ENCODE measurements around the gene CAPN5.

The CAPN5 gene

DNA sequence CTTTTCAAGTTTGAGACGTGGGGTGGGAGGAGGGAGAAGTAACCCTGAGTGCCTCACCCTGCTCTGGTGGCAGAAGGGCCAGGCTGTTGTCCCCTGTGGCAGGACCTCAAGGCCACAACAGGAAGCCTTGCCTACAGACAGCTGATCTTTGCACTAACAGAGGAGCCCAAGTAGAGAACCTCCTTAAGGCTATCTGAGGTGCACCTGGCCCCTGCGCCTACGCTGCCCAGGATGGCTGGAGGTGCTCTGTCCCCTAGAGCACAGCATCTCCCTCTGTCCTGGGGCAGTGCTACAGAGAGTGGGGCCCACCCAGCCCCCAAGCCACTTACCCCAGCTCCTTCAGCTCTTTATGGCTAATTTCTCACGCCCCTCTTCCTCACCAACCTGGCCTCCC, 88.3 kb downstream of the CAPN5 start:
- no peak for TF ChIP-seq CTCF (IDR thresholded peaks at IDR 0.05; ENCODE audit: extremely low read depth, missing control alignments)
- no peak for DNase-seq (ENCODE audit: low spot score)

DNA sequence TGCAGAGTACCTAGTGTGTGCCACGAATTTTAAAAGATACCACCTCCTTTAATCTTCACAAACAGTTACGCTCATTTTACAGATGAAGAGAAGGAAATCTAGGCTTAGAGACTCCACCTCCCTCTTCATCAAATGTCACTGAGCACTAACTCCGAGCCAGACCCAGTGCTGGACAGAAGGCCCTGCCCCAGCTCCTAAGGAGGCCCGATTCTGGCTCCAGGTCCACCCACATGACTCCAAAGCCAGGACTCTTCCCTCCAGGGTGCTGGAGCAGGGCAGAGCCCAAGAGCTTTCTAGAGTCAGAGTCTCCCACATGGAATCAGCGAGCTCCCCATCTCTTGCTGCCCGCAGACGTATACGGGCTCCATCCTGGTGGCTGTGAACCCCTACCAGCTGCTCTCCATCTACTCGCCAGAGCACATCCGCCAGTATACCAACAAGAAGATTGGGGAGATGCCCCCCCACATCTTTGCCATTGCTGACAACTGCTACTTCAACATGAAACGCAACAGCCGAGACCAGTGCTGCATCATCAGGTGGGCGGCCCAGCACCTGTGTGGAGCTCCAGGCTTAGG, 88.9 kb downstream of the CAPN5 start:
- no peak for TF ChIP-seq CTCF (IDR thresholded peaks at IDR 0.05; ENCODE audit: extremely low read depth, missing control alignments)
- DNase-seq (ENCODE audit: low spot score), result no peak

- no peak for TF ChIP-seq CTCF (IDR thresholded peaks at IDR 0.05; ENCODE audit: extremely low read depth, missing control alignments)
- no peak for DNase-seq (ENCODE audit: low spot score)
Measured at GRCh38 chr11:77156396-77157195, 89.8 kb downstream of the CAPN5 start.

GRCh38 chr11:77158041-77158695, 91.4 kb downstream of the CAPN5 start:
- TF ChIP-seq CTCF (IDR thresholded peaks at IDR 0.05; ENCODE audit: extremely low read depth, missing control alignments), result no peak

DNA sequence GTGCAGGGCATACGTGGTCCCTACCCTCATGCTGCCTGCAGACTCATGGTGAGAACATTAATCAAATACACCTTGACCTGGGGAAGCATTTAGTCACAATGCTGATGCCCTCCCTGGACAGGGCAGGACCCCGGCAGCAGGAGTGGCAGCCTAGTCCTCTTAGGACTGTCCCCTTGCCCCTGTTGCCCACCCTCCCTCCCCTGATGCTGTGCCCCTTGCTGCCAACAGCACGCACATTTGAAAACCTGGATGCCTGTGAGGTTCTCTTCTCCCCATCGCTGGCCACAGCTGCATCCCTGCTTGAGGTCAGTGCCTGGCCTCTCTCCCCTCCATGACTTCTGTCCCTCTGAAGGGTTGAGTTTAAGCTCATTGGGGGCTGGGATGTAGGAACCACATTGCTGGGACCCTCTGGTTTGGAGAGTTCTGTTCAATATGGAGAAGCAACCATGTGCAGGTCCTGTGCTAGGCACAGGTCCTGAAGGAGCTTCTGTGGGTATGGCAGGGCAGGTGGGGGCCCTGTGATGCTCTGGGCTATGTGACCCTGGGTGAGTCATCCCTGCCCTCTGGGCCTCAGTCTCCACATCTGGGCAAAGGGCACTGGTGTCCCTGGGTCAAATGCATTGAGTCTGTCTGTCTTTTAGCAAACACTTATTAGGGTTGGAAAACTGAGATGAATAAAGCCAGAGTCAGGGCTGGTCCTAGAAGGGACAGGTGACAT, 92.6 kb downstream of the CAPN5 start:
- no peak for TF ChIP-seq CTCF (IDR thresholded peaks at IDR 0.05; ENCODE audit: extremely low read depth, missing control alignments)

More at GRCh38 chr11:77158041-77158695, 91.4 kb downstream of the CAPN5 start:
- DNase-seq (ENCODE audit: low spot score), result no peak

GRCh38 chr11:77159937-77160495, 93.2 kb downstream of the CAPN5 start:
- no peak for TF ChIP-seq CTCF (IDR thresholded peaks at IDR 0.05; ENCODE audit: extremely low read depth, missing control alignments)
- DNase-seq (ENCODE audit: low spot score), result no peak

More for the DNA sequence above, 92.6 kb downstream of the CAPN5 start:
- DNase-seq (ENCODE audit: low spot score), result no peak
